NK-92 (cell line): ENCODE results near the gene ATP8A1.

Experiments used
- DNase-seq: peaks from one replicate; lab custom pipeline; 2025; ENCODE audit not compliant: unreplicated experiment; lab: John Stamatoyannopoulos, UW

The ATP8A1 gene

GRCh38 chr4:42574870-42575430 is 82.0 kb downstream of the ATP8A1 start:
- DNase-seq = no peak

- no peak for DNase-seq
These were observed 83.7 kb downstream of the ATP8A1 start for GRCh38 chr4:42573249-42573648.

GRCh38 chr4:42570221-42570620 is 86.7 kb downstream of the ATP8A1 start:
- DNase-seq = no peak

- no peak for DNase-seq
These were observed 88.2 kb downstream of the ATP8A1 start for GRCh38 chr4:42568610-42569207.

GRCh38 chr4:42566835-42567234 is 90.1 kb downstream of the ATP8A1 start:
- no peak for DNase-seq

- no peak for DNase-seq
These were observed 94.9 kb downstream of the ATP8A1 start for GRCh38 chr4:42562016-42562415.

- DNase-seq = no peak
These were observed 95.9 kb downstream of the ATP8A1 start for GRCh38 chr4:42561031-42561430.

- no peak for DNase-seq
These were observed 96.4 kb downstream of the ATP8A1 start for GRCh38 chr4:42560467-42560861.

- DNase-seq = no peak
These were observed 98.7 kb downstream of the ATP8A1 start for GRCh38 chr4:42558156-42558555.

GRCh38 chr4:42555828-42556227 is 101.1 kb downstream of the ATP8A1 start:
- no peak for DNase-seq

- DNase-seq = no peak
These were observed 102.8 kb downstream of the ATP8A1 start for GRCh38 chr4:42554072-42554471.

GRCh38 chr4:42549896-42550295 is 107.0 kb downstream of the ATP8A1 start:
- DNase-seq = no peak

GRCh38 chr4:42547805-42548204 is 109.1 kb downstream of the ATP8A1 start:
- DNase-seq = no peak

GRCh38 chr4:42543762-42544161 is 113.1 kb downstream of the ATP8A1 start:
- DNase-seq = no peak

- no peak for DNase-seq
These were observed 113.8 kb downstream of the ATP8A1 start for GRCh38 chr4:42543126-42543525.

GRCh38 chr4:42541647-42542046 is 115.3 kb downstream of the ATP8A1 start:
- DNase-seq = no peak

GRCh38 chr4:42533042-42533441 is 123.9 kb downstream of the ATP8A1 start:
- no peak for DNase-seq

GRCh38 chr4:42531341-42532030 is 125.4 kb downstream of the ATP8A1 start:
- no peak for DNase-seq

GRCh38 chr4:42523066-42523718 is 133.7 kb downstream of the ATP8A1 start:
- no peak for DNase-seq

GRCh38 chr4:42519803-42520417 is 137.0 kb downstream of the ATP8A1 start:
- DNase-seq = no peak

- DNase-seq = no peak
These were observed 141.6 kb downstream of the ATP8A1 start for GRCh38 chr4:42515156-42515884.
